GM12891 (cell line): ENCODE results near the gene RAB8B.

Experiments
- POLR2A ChIP-seq: IDR thresholded peaks from 2 replicates; pipeline ENCODE4 v1.6.1; 2011; ENCODE audit warnings: low read depth, low read length, control low read depth
- POLR2AphosphoS5 ChIP-seq: IDR thresholded peaks from 2 replicates; pipeline ENCODE4 v1.6.1; 2011; ENCODE audit warnings: low read depth, low read length, control low read depth
- POU2F2 ChIP-seq: IDR thresholded peaks from 2 replicates; pipeline ENCODE4 v1.6.1; 2011; ENCODE audit warnings: low read depth, mild to moderate bottlenecking, control low read depth, low read length, moderate library complexity
- TAF1 ChIP-seq: IDR thresholded peaks from 2 replicates; pipeline ENCODE4 v1.6.1; 2011; ENCODE audit warnings: low read depth, low read length, control low read depth

- TF ChIP-seq POLR2A (no peak), POLR2AphosphoS5 (no peak), POU2F2 (no peak), TAF1 (no peak)
These were observed 3.3 kb upstream of the RAB8B start for GRCh38 chr15:63186065-63186464.
